CD4-positive, alpha-beta T cell treated with Interleukin-17A for 1 hour (primary cell): ENCODE results near the gene SLC26A1.

Experiments used
- DNase-seq: peaks from one replicate; pipeline ENCODE4 v3.0.0-alpha.2; 2020

The SLC26A1 gene

DNA sequence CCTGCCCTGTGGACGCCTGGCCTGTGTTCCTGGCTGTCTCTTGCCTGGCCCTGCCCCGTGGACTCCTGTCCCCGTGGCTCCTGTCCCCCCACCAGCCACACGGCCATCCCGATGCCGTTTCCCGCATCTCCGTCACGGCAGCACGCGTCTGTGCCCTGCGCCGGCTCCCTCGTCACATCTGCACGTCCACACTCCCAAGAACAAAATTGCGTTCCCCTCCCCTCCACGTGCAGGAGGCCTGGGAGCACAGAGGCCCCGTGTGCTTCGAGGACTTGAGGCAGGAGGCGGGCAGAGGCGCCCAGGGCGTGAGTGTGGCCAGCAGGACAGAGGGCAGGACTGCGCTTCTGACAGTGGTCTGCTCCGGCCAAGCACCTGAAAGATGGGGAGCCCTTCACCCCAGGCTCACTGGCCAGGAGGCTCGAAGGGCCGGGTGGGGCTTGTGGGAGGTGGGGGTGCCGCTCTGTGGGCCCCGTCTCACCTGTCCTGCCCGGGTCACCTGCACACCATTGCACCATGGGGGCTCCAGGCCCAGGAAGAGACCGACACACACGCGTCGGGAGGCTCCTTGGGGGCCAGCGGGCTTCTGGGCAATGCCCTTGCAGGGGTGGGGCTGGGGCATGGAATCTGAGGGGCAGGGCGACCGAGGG, 35.5 kb upstream of the SLC26A1 start:
- DNase-seq: no peak

DNA sequence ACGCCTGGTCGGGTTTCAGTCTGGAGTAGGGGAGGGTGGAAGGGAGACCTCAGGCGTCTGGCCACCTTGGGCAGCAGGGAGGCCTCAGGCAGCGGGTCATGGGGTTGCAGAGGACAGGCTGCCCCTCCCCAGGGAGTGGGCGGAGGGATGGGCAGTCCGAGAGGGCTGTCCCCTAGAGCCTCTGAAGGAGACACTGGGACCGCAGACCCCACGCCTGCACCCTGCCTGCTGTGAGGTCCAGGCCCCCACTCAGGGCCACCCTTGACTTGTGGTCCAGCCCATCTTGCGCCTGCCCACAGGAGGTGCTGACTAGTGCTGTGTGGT, 34.7 kb upstream of the SLC26A1 start:
- no peak for DNase-seq

DNA sequence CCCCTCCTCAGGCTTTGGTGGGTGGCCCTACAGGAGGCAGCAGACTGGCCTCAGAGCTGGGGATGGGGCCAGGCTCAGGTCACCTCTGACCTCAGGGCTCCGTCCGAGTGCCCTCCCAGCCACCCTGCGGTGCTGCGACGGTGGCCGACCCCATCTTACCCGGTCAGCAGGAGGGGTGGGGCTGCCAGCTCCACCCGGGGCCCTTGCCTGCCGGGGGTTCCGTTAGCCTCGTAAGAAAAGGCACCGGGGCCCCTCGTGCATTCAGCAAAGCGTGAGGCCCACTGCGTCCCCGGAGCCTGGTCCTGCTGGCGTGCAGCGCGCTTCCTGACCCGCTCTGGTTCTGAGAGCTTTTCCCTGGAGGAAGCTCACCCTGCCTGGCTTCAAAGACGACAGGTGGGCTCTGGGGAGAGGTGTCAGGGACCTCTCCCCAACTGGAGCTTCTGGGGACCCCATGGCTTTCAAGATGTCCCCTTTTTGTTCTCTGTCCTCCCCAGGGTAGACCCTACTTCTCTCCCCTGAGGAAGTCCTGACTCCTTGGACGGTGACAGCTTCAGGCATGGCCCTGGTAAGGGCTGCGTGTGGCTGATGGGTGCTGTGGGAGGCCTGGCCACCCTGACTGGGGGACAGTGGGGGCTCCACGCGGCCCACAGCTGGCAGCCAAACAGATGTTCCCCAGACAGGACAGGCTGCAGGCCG, 34.2 kb upstream of the SLC26A1 start:
- no peak for DNase-seq

DNA sequence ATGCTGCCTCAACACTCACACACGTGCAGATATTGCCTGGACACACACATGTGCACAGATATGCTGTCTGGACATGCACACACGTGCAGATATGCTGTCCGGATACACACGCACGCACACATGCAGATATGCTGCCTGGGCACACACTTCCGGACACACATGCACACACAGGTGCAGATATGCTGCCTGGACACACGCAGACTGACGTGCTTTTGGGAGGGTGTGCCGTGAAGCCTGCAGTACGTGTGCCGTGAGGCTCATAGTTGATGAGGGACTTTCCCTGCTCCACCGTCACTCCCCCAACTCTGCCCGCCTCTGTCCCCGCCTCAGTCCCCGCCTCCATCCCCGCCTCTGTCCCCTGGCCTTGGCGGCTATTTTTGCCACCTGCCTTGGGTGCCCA, 32.9 kb upstream of the SLC26A1 start:
- DNase-seq: peak; percentile 43

DNA sequence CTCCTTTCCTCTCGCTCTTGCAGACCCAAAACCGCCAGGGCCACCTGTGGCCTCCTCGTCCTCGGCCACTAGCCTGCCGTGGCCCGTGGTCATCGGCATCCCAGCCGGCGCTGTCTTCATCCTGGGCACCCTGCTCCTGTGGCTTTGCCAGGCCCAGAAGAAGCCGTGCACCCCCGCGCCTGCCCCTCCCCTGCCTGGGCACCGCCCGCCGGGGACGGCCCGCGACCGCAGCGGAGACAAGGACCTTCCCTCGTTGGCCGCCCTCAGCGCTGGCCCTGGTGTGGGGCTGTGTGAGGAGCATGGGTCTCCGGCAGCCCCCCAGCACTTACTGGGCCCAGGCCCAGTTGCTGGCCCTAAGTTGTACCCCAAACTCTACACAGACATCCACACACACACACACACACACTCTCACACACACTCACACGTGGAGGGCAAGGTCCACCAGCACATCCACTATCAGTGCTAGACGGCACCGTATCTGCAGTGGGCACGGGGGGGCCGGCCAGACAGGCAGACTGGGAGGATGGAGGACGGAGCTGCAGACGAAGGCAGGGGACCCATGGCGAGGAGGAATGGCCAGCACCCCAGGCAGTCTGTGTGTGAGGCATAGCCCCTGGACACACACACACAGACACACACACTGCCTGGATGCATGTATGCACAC, 31.8 kb upstream of the SLC26A1 start:
- no peak for DNase-seq

DNA sequence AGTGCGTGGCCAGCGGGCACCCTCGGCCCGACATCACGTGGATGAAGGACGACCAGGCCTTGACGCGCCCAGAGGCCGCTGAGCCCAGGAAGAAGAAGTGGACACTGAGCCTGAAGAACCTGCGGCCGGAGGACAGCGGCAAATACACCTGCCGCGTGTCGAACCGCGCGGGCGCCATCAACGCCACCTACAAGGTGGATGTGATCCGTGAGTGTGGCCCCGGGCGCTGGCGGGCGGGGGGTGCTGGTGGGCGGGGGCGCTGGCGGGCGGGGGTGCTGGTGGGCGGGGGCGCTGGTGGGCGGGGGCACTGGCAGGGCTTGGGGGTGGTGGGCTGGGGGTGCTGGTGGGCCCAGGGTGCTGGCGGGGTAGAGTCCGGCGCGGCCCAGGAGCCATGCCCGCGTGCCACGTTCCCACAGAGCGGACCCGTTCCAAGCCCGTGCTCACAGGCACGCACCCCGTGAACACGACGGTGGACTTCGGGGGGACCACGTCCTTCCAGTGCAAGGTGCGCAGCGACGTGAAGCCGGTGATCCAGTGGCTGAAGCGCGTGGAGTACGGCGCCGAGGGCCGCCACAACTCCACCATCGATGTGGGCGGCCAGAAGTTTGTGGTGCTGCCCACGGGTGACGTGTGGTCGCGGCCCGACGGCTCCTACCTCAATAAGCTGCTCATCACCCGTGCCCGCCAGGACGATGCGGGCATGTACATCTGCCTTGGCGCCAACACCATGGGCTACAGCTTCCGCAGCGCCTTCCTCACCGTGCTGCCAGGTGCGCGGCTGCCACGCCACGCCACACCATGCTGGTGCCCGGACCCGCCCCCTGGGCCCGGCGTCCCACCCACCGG, 30.9 kb upstream of the SLC26A1 start:
- no peak for DNase-seq

DNA sequence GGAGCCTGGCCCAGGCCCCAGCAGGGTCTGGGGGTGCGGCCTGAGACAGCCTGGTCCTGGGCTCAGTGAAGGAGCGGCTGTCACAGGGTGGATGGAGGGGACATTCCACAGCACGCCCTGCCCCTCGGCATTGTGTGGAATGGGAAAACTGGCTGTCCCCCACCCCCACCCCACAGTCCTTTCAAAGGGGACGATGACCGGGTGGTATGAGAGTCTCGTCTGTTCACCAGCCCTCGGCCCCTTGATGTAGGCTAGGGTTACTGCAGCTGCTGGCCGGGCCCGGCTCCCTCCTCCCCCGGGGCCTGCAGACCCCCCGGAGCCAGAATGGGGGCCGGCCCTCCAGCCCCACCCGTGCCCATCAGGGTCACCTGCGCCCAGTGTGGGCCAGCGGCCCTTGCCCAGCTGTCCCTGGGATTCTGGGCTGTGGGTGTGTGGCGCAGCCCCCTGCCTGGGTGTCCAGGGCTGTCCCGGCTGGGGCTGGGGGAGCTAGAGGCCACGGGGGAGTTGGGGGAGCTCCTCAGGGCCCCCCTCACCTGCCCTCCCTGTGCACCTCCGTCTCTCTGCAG, 30.0 kb upstream of the SLC26A1 start:
- no peak for DNase-seq

DNA sequence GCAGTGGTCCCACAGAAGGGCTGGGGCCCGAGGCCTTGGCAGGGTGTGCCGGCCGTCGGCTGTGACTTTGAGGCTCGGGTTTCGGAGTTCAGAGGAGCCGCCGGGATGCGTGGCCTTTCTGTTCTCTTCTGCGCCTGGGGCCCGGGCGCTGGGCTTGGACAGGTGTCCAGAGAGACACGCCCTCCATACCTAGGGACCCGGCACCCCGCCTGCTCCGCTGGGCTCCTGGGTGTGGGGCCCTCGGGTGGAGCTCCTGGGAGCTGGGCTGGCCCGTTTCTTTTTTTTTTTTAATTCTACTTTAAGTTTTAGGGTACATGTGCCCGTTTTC, 29.5 kb upstream of the SLC26A1 start:
- DNase-seq: no peak

DNA sequence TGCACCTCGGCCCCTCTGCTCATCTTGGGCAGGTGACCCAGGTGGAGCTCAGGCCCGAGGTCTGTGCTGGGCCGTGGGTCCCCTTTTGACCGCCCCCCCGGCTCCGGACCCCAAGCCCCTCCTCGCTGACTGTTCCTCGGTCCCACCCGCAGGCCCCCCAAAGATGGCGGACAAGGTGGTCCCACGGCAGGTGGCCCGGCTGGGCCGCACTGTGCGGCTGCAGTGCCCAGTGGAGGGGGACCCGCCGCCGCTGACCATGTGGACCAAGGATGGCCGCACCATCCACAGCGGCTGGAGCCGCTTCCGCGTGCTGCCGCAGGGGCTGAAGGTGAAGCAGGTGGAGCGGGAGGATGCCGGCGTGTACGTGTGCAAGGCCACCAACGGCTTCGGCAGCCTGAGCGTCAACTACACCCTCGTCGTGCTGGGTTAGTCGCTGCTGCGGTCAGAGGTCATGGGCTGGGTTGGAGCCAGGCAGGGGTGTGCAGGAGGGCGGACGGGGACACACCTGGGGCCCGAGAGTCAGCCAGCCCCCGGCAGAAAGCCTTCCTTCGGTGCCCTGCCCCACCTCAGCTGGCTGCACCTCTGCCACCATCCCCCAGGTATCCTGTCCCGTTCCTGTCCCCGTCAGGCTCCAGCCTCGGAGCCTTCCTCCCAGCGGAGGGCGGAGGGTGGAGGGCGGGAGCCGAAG, 29.0 kb upstream of the SLC26A1 start:
- DNase-seq: no peak

DNA sequence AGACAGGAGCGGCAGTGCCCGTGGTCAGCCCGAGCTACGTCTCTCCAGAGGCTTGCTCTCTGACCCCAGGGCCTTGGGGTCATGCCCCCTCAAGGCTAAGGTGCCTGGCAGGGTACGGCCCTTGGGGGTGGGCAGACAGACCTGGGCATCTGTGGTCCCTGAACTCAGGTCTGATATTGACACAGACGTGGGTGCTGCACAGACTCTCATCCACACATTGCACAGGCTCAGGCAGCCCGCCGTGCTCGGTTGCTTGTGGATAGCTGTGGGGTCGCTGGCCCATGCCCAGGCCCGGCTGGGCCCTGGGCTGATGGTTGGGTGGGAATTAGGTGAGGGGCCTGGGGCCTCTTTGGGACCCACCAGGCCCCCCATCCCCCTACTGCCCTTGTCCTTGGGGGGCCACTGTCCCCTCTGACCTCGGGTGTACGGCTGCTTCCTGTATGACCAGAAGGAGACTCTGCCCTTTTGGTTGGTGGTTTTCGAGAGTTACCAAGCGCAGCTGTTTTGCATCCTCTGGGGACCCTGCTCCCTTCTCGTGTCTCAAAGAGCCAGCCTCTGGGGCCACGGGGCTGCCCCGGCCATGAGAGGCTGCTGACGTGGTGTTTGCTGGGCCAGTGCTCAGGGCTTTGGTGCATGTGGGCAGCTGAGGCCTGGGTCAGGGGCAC, 28.3 kb upstream of the SLC26A1 start:
- no peak for DNase-seq

DNA sequence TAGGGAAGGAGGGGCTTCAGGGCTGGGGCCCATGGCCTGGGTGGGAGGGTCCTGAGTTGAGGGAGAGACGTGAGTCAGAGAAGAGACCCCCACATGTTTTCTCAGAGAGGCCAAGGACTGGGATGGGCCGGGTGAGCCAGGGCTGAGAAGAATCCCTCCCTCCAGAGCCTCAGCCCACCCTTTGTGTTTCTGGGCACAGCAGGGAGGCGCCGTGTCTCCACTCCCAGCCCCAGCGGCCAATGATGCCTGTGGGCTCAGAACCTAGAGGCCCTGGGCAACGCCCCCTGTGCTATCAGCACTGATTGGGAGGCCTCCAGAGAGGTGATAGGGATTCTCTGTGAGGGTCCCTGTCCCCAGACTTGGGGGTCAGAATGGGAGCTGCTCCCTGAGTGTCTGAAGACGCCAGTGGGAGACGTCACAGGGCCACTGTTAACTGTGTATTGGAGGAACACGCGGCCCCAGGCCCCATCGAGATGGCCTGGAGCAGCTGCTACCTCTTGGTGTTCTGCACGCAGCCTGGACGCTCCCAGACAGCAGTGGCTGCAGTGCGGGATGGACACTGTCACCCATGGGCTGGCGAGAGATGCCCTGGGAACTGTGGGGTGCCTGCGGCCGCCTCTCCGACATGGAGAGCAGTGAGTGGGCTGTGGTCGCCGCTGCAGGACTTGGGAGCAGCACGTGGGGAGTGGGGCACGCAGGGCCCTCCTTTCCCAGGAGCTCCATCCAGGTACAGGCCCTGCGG, 26.7 kb upstream of the SLC26A1 start:
- no peak for DNase-seq

DNA sequence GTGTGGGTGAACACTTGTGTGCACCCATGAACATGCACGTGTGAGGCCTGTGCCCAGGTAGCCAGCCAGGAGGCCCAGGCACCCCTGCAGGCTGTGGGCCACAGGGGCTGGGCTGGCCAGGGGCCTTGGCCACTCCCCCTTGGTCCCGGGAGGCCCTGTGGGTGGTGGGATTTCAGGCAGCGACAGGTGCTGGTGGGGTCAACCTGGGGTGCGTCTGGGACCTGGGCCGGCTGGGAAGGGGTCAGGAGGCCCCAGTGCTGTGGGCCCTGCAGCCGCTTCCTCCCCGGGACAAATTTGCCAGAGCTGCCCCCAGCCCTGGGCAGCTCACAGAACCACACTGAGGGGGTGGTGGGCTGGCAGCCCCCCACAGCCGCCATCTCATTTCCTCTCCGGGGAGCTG, 26.1 kb upstream of the SLC26A1 start:
- no peak for DNase-seq

DNA sequence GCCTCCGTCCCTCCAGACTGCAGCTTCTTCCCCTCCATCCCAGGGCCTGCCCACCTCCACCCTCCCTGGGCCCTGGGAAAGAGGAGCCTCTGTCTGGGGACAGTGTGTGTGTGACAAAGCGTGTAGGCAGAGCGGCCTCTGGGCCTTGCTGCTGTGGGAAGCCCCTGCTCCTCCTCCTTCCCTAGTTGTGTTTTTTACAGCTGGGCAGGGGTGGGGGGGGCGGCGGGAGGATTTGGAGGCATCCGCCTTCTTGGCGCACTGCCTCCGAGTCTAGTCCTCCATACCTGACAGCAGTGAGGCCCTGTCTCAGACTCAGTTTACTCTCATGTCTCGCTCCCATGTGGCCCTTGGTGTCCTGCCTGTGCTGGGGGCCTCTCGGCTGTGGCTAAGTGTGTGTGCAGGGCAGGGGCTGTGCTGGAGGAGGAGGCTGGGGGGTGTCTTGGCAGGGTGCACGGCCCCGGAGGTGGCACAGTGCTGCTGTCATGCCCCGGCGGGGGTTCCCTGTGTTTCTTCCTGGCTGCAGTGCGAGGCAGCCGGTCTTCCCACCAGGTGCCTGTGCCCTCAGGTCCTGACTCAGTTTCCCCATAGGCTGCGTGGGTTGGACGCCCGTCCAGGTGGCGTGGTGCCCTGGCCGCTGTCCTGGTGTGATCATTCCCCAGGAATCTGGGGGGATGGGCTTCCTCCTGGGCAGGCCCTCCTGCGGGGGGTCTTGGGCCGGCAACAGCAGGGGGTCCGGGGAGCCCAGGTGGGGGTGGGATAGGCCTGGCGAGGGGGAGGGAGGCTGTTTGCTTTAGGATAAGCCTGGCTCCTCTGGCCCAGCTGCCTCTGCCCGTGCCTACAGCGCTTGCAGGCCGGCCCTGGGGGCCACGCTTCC, 25.2 kb upstream of the SLC26A1 start:
- no peak for DNase-seq

DNA sequence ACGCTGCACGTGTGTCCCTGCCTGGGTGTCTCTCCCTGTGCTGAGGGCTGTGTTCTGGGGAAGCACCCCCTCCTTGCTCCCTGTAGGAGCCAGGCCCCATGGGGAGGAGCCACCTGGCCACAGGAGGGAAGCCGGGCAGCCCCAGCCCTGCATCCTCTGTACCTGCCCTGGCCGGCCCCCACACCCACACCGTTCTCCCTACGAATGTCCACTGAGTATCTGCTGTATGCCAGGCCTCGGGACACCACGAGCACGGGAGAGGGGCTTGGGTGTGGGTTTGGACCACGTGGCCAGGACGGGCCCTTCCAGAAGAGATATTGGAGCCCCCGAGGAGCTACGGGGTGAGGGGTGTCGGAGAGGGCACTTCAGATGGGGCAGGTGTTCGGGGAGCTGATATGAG, 24.5 kb upstream of the SLC26A1 start:
- DNase-seq: no peak

DNA sequence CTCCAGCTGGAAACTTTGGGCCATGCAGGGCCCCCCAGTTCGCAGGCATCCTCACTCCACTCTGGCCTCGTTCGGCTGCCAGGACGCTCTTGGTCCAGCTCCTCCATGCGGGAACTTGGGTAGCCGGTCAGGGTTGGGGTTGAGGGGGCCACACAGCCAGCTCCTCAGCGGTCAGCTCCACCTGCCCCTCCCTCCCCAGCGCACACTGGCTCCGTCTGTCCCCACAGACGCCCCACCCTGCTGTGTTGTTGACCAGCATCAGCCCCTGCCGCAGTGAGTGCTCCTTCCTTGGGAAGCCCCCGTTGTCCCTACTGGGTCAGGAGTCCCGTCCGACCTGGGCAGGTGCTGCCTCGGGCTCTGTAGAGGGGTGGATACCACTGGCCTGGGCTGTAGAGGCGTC, 24.0 kb upstream of the SLC26A1 start:
- DNase-seq: no peak

DNA sequence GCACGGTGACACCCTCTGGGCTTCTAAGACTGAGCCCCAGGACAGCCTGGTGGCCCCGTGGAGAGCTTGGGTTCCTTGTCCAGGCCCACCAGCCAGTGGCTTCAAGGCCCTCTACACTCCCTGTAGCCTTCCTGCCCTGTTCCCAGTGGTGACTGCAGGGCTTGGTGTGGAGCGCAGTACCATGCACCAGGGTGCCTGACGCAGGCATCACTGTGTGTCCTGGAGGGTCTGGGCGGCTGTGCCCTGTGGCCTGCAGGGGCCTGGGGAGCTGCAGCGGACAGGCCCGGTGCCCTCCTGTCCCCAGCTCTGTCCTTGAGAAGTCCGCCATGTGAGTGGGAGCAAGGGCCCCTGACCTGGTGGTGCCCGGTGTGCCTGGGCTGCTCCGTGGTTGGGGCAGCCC, 22.5 kb upstream of the SLC26A1 start:
- DNase-seq: no peak

DNA sequence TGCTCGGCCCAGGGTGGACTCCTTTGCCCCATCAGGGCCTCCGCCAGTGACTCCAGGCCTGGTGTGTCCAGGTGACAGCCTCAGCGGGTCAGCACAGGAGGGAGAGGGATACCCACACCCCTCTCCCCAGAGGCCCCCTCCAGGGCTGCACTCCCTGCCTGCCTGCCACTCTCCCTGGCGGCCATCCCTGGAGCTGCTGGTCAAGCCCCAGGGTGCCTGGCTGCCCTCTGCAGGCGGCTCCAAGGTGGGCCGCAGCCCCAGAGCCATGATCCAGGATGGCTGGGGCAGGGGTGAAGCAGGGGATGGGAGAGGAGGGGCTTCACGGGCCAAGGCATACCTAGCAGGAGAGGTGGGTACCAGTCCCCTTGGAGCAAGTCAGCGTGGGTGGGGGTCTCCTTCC, 22.0 kb upstream of the SLC26A1 start:
- no peak for DNase-seq

DNA sequence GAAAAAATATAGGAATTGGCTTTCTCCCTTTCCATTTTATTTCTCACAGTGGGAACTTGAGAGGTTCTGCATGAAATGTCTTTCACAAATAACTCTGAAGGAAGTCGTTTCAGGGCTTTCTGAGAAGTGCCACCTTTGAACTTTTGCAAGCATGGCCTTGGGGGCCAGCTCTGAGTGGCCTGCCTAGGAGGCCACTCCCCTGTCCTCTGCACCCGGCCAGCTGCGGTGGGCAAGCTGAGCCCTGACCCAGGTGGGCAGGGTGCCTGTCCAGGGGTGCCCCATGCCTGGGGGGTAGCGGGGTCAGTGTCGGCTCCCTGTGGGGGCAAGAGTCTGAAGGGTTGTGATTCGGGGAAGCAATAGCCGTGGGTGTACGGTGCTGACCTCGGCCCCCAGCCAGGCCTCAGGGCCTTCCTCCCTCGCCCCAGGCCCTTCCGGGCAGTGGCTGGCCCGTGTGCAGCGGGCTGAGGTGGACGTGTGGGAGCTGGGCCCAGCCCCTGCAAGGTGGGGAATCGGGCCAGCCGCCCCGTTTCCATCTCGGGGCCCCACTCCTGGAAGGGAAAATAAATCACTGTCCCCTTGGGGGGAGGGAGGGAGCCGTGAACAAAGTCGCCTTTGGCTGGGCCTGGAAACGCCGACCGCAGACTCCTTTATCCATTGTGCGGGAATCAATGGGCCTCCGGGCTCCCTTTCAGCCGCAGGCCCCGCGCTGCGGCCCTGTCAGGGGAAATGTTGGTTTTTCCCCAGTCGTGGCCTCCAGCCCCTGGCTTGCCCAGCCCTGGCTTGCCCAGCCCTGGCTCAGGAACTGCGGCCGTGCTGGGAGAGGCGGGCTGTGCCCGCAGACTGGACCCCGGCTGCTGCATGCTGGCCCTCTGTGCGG, 21.3 kb upstream of the SLC26A1 start:
- DNase-seq: no peak
